Measurements from ENCODE around the gene GOLT1A.

Gene GOLT1A

DNA sequence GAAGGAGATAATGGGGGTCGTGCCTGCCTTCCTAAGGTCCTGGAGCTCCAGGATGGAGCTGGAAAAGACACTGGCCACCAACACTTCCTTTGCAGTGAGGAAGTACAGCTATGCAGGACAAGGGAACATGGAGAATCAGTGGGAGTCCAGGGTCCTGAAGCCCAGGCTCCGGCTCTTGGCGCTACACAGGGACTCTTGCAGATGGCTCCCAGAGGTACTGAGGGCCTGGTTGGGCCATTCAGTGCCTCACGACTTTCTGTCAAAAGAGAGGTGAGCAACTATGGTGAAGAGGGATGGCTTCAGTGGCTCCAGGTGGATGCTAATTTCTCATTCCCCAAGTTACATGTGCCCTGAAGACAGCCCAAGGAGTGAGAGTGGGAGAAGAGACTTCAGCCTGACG is 60.1 kb downstream of the GOLT1A start:
- no peak for DNase-seq

DNA sequence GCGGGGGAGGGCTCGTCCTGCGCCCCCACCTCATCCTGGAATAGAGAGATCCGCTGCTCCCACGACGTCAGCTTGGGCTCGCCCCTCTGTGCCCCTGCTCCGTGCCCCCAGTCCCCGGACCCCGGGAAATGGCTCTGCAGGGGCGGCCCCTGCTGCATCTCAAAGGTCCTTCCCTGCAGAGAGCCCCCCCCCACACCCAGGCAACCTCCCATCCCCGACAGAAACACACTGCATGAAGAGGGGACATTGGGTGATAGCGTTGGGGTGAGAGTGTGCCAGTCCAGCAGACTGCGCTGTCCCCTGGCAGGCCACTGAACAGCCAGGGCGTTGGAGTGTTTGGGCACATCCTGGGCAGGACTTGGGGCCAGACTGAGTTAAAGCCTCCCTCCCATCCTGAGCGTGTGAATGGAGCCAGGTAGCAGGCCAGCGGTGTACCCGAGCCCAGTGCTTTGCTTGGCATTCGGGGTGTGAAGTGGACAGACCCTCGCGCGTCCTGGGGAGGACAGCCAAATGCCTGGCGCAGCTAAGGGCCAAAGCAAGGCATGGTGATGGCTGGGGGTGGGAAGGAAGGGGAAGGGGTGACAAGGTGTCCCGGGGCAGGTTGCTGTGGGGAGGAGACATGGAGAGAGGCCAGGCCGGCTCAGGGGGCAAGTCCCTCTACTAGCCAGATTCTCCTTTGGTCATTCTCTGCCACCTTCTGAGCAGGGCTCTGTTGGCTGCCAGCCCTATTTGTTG is 61.3 kb downstream of the GOLT1A start:
- no peak for DNase-seq

DNA sequence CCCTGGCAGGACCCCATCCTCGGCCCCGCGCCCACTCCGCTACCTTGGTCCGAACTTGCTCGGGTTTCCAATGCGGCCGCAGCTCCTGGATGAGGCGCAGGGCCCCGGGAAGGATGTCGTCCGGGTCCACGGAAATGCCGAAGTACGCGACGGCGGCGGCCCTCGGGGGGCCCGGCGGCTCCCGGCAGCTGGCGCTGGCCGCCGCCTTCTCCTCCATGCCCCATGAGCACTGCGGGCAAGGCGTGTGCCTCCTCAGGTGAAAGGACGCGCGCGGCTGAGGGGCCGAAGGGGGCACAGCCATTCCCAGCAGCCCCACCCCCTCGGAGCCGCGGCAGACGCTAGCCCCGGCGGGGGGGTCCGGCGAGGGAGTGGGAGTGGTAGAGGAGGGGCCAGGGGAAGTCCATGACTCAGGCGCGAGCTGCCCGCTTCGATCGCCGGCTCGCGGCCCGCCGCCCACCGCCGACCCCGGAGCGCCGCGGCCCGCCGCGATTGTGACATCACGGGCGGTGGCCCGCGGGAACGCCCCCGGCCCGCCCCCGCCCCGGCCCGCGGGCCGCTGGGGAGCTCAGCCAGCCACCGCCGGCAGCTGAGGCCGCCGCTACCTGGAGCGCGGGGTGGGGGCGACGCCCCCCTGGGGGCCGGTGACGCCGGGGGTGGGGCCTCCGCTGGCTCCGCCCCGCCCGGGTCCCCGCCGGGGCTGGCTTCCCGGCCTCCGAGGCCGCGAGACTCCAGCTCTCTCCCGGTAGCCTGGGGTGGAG is 62.1 kb downstream of the GOLT1A start, which contains the start of gene ETNK2:
ETNK2 (minus strand) TSS at position 493 of the 758 bp plus-strand sequence; CDS start at position 301, 192 bp downstream.
- peak; percentile 33 for DNase-seq

DNA sequence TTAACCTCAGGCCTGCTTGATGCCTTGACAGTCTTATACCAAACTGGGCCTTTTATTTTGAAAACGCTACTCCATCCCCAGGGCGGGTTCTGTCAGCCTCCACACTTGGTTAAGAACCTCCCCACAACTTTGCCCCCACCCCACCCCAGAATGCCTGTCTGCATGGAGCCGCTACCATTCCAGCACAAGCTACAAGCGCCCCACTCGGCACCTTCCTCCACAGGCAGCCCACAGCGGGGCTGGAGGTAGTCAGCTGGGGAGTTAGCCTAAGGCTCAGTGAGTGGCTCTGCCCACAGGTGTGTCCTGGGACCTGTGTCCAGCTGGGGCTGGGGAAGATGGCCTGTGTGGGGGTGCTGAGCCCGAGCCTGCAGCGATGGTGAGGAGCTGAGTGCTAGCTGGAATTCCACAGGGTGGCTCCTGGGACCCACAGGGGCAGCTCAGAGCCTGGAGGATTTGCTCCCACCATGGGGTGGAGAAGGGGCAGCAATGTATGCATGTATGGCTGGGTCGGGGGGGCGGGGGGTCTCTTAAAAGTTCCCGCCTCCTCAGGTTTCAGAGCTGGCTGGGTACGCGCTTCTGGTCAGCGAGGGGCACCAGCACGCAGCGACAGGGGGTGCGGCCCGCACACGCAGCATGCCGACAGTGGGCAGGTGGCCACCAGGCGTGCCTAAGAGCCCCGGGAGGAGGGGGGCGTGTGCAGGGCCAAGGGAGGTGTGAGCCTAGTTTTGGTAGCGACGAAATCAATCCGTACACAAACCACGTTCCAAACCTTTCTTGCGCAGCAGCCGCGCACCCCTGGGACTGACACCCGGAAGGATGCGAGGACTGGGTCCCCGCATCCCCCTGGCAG is 62.9 kb downstream of the GOLT1A start:
- peak; percentile 23 for DNase-seq

DNA sequence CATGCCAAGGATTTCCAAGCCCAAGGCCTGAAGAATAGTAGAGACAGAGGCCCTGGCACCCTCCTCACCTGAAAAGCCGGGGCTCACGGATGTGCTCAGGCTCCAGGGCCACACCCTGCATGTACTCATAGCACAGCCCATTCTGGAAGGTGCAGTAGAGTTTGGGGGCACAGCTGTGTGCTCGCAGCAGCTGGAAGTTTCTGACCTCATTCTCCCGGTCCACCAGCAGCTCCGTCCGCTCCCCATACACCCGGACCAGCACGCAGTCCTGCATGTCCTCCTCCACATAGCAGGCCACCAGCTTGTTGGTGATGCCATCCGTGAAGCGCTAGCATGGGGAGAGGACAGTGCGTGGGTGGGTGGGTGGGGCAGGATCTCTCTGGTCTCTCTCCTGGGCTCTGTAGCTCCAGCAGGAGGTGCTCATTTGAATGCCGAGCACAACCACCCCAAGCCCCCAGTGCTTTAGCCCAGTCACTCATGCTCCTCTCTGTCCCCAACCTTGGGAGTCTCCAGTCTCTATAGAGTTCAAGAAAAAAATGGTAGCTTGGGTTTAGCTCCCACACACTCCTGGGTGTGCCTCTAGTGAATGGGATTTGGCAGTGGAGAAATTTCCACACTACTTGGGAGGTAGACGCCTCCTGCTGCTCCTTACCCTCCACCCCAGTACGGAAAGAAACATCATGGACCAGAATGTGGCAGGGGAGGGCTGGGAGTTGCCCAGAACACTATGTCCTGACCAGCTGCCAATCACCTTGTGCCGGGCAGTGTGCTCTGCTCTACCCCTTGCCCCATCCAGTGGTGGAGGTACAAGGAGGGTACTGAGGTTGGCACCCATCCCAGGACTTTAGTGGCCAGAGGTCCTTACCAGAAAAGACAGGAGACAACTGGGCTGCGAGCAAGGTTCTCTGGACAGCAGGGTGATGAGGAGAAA is 63.9 kb downstream of the GOLT1A start:
- DNase-seq = no peak

DNA sequence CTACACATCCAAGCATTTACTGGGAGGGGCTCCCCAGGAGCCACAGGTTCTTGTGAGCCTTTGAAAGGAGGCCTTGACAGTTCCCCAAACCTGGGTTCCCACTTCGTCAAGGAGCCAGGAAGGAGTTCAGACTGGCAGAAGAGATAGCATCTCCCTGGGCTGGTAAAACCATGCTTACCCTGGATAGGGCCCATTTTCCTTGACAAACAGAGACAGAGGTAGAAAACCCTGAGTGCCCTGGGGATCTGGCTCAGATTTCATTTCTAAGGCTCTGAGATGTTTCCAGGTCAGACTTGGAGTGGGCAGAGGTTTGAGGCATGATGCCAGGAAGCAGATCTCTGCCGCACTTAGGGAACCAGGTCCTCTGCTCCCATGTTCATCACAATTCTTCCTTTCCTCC is 64.7 kb downstream of the GOLT1A start:
- no peak for DNase-seq
